ENCODE data around the gene LGALS7. TPM values are rescaled to one million over a fixed set of nuclear protein-coding genes. Genes with fewer than 3 reads are reported as not detected.
"Not testable (repeated sequence)": the region's sequence is repeated elsewhere in the genome, so short reads cannot be mapped to it uniquely, and the experiment has no call there.

LGALS7 gene
- total RNA-seq, 6 experiments from 2014 or later: not detected

DNA sequence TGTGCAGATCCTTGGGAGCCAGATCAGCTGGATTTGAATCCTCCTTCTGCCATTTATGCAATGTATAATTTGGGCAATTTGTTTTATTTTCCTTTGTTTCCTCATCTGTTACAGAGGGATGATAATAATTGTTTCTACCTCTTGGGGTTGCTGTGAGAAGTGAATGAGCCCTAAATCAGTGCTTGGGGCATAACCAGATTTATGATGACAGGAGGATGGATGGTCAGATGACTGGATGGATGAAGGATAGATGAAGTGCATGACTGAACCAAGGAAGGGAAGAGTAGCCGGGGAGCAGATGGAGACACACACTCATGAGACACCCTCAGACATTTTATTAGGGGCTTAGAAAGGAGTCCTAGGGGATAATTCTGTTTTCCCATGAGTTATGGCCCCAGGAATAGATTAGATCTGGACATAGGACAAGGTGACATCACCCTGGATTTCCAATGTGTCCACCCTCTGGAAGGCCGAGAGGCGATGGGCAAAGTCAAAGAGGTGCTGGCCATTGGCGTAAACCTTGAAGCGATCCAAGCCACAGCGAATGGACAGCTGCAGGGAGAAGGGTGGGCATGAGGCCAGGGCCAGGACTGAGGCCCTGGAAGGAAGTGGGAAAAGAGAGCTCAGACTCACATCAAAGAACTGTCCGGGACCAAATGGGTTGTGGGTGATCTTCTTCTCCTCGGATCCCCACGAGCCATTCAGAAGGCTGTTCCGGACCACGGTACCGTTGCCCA, 28.2 kb upstream of the LGALS7 start:
- H3K4me1 Mint-ChIP-seq (ENCODE audit: low read depth): peaks cover 12% of the 10 kb centered on the region
- H3K4me3 Mint-ChIP-seq: no peak overlapping the region
- H3K9me3 Mint-ChIP-seq: no peaks in the 10 kb centered on the region
- no peak overlapping the region for H3K27ac Mint-ChIP-seq
- no peaks in the 10 kb centered on the region for H3K36me3 Mint-ChIP-seq (ENCODE audit: low read depth)
- DNase-seq: no peak
- no peak for TF ChIP-seq CTCF (IDR thresholded peaks at IDR 0.05)
- no peaks in the 10 kb centered on the region; the same call in 1 of the 2 replicates for H3K27me3 Mint-ChIP-seq (ENCODE audit: insufficient read depth)

- Mint-ChIP-seq H3K9me3 (no peaks in the 10 kb centered on the region), H3K27ac (no peak overlapping the region), H3K36me3 (ENCODE audit: low read depth) (no peaks in the 10 kb centered on the region), H3K4me1 (ENCODE audit: low read depth) (peaks cover 12% of the 10 kb centered on the region), H3K27me3 (ENCODE audit: insufficient read depth) (peaks cover 2% of the 10 kb centered on the region; the same call in 1 of the 2 replicates), H3K4me3 (no peak overlapping the region)
- DNase-seq: no peak
- no peak for TF ChIP-seq CTCF (IDR thresholded peaks at IDR 0.05)
These were observed 27.4 kb upstream of the LGALS7 start for GRCh38 chr19:38800577-38801347.

- no peaks in the 10 kb centered on the region for H3K9me3 Mint-ChIP-seq
- H3K4me3 Mint-ChIP-seq: no peak overlapping the region
- H3K36me3 Mint-ChIP-seq (ENCODE audit: low read depth): no peaks in the 10 kb centered on the region
- no peak for DNase-seq
- no peak overlapping the region; the same call in 1 of the 2 replicates for H3K27ac Mint-ChIP-seq
- peaks cover 2% of the 10 kb centered on the region; the same call in 1 of the 2 replicates for H3K27me3 Mint-ChIP-seq (ENCODE audit: insufficient read depth)
- no peak for TF ChIP-seq CTCF (IDR thresholded peaks at IDR 0.05)
- peaks cover 7% of the 10 kb centered on the region for H3K4me1 Mint-ChIP-seq (ENCODE audit: low read depth)
These were observed 25.8 kb upstream of the LGALS7 start for GRCh38 chr19:38799104-38799503.

GRCh38 chr19:38797781-38798180, 24.5 kb upstream of the LGALS7 start:
- not testable (repeated sequence) for H3K36me3 Mint-ChIP-seq (ENCODE audit: low read depth); H3K9me3 Mint-ChIP-seq; DNase-seq; H3K27ac Mint-ChIP-seq; H3K27me3 Mint-ChIP-seq (ENCODE audit: insufficient read depth); H3K4me3 Mint-ChIP-seq
- peaks cover 14% of the 10 kb centered on the region for H3K4me1 Mint-ChIP-seq (ENCODE audit: low read depth)

DNA sequence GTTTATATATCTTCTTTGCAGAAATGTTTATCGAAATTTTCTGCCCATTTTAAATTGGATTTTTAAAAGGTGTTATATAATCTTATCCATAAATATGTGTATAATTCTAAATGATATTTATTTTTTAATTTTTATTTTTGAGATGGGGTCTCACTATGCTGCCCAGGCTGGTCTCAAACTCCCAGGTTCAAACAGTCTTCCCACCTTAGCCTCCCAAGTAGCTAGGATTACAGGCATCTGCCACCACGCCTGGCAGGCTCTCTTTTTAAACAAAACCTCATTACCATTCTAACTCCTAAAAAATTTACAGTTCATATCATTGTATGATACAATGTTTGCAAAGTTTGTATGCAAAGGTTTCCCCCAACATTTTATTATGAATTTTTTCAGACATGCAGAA, 22.8 kb upstream of the LGALS7 start:
- Mint-ChIP-seq H3K27ac (no peak overlapping the region), H3K4me1 (ENCODE audit: low read depth) (peaks cover 14% of the 10 kb centered on the region), H3K4me3 (no peak overlapping the region), H3K9me3 (no peaks in the 10 kb centered on the region), H3K27me3 (ENCODE audit: insufficient read depth) (peaks cover 2% of the 10 kb centered on the region; the same call in 1 of the 2 replicates), H3K36me3 (ENCODE audit: low read depth) (no peaks in the 10 kb centered on the region)
- no peak for TF ChIP-seq CTCF (IDR thresholded peaks at IDR 0.05)
- no peak for DNase-seq

- Mint-ChIP-seq H3K36me3 (ENCODE audit: low read depth) (no peaks in the 10 kb centered on the region), H3K27me3 (ENCODE audit: insufficient read depth) (peaks cover 2% of the 10 kb centered on the region; the same call in 1 of the 2 replicates), H3K27ac (no peak overlapping the region), H3K4me1 (ENCODE audit: low read depth) (peaks cover 14% of the 10 kb centered on the region), H3K4me3 (no peak overlapping the region), H3K9me3 (no peaks in the 10 kb centered on the region)
- TF ChIP-seq CTCF (IDR thresholded peaks at IDR 0.05): no peak
- DNase-seq: no peak
These were observed 22.2 kb upstream of the LGALS7 start for GRCh38 chr19:38795549-38795948.

All from HFFc6 (cell line).